Mucosa of descending colon (tissue), 3 donors: ENCODE measurements around the gene NT5DC1. TPM values are rescaled to one million over a fixed set of nuclear protein-coding genes. Genes with fewer than 3 reads are reported as not detected.

Experiments
- ATAC-seq: fragments of 200-7000 bp; cut with Tn5 transposase; one replicate; pipeline ENCODE4 v1.9.1; 2020; ENCODE audit warnings: mild to moderate bottlenecking, moderate library complexity
- DNase-seq, 3 donors: peaks; one replicate each; pipeline ENCODE4 v3.0.0-alpha.2; 2020
- H3K36me3 ChIP-seq: fragments of 200-600 bp; one replicate; pipeline ENCODE4 v1.8.0; 2021; ENCODE audit warnings: low read depth, mild to moderate bottlenecking
- H3K4me1 ChIP-seq: fragments of 200-600 bp; one replicate; pipeline ENCODE4 v1.8.0; 2021; ENCODE audit warnings: low read depth, mild to moderate bottlenecking
- H3K4me3 ChIP-seq: fragments of 200-600 bp; one replicate; pipeline ENCODE4 v1.8.0; 2021; ENCODE audit warnings: mild to moderate bottlenecking
- H3K9me3 ChIP-seq: fragments of 200-600 bp; one replicate; pipeline ENCODE4 v1.8.0; 2021; ENCODE audit warnings: mild to moderate bottlenecking
- intact Hi-C, 2 donors: fragments of 100-400 bp; cut with DNase I in 1 of 2; cut with micrococcal nuclease in 1 of 2; formaldehyde crosslinking; loops; one replicate each; pipeline versions ENCODE4 v1.11.0 to v1.11.1; 2022; cut with DNase I, micrococcal nuclease
- total RNA-seq, 3 donors: library from RNA; stranded (reverse); fragmentation: NEBNext Ultra II Directional in 2 of 3; extraction: Animal tissue kit (Norgen Biotek cat#: 25700) in 2 of 3; gene quantifications; one replicate each; pipeline versions ENCODE4 v1.2.1 to v1.2.4, GENCODE V29; 2021 to 2023
- TF ChIP-seq, protein P1 (sequence below): fragments of 200-600 bp; IDR thresholded peaks from one replicate; pipeline ENCODE4 v1.8.0; 2022; ENCODE audit warnings: antibody characterized with exemption, mild to moderate bottlenecking
- donor health status: DM: no; HTN: no; CAD: no; lungs with moderate emphysema.
- donor health status: DM: no; HTN: no; CAD: no.
- donor health status: DM: no; HTN: yes; CAD: no.

The NT5DC1 gene
- total RNA-seq, 3 donors from 2014 or later: 32.6 to 49.6 (median 43.2) TPM

GRCh38 chr6:116166369-116166768, 65.7 kb downstream of the NT5DC1 start:
- ATAC-seq (no peak), DNase-seq (no peak)
- H3K4me1 ChIP-seq: no peaks in the 10 kb centered on the region
- intact Hi-C loops: no loop called here
- H3K4me3 ChIP-seq: no peak overlapping the region
- TF ChIP-seq, protein P1, sequence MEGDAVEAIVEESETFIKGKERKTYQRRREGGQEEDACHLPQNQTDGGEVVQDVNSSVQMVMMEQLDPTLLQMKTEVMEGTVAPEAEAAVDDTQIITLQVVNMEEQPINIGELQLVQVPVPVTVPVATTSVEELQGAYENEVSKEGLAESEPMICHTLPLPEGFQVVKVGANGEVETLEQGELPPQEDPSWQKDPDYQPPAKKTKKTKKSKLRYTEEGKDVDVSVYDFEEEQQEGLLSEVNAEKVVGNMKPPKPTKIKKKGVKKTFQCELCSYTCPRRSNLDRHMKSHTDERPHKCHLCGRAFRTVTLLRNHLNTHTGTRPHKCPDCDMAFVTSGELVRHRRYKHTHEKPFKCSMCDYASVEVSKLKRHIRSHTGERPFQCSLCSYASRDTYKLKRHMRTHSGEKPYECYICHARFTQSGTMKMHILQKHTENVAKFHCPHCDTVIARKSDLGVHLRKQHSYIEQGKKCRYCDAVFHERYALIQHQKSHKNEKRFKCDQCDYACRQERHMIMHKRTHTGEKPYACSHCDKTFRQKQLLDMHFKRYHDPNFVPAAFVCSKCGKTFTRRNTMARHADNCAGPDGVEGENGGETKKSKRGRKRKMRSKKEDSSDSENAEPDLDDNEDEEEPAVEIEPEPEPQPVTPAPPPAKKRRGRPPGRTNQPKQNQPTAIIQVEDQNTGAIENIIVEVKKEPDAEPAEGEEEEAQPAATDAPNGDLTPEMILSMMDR: no peak
- H3K36me3 ChIP-seq: no peaks in the 10 kb centered on the region
- peaks cover 4% of the 10 kb centered on the region for H3K9me3 ChIP-seq

- no peak for ATAC-seq
- no peaks in the 10 kb centered on the region for H3K36me3 ChIP-seq
- H3K4me1 ChIP-seq: no peaks in the 10 kb centered on the region
- no peak for DNase-seq
- TF ChIP-seq, protein P1: no peak
- no peak overlapping the region for H3K4me3 ChIP-seq
- intact Hi-C loops: no loop called here
- H3K9me3 ChIP-seq: peaks cover 4% of the 10 kb centered on the region
These were observed 67.5 kb downstream of the NT5DC1 start for GRCh38 chr6:116168148-116168547.

- DNase-seq: no peak
- Histone ChIP-seq H3K4me3 (no peak overlapping the region), H3K9me3 (peaks cover 8% of the 10 kb centered on the region), H3K4me1 (no peaks in the 10 kb centered on the region), H3K36me3 (no peaks in the 10 kb centered on the region)
- TF ChIP-seq, protein P1: no peak
- intact Hi-C loops: no loop called here
- ATAC-seq: no peak
These were observed 69.2 kb downstream of the NT5DC1 start for GRCh38 chr6:116169880-116170279.

- no peaks in the 10 kb centered on the region for H3K36me3 ChIP-seq
- no peaks in the 10 kb centered on the region for H3K4me1 ChIP-seq
- H3K4me3 ChIP-seq: no peak overlapping the region
- intact Hi-C loops: no loop called here
- peaks cover 14% of the 10 kb centered on the region for H3K9me3 ChIP-seq
- no peak for ATAC-seq
- TF ChIP-seq, protein P1: no peak
- DNase-seq: no peak
These were observed 69.9 kb downstream of the NT5DC1 start for GRCh38 chr6:116170358-116171057.

GRCh38 chr6:116173928-116174327, 73.3 kb downstream of the NT5DC1 start:
- ATAC-seq (no peak), DNase-seq (no peak)
- Histone ChIP-seq H3K4me3 (no peak overlapping the region), H3K9me3 (peaks cover 14% of the 10 kb centered on the region), H3K36me3 (no peaks in the 10 kb centered on the region), H3K4me1 (no peaks in the 10 kb centered on the region)
- TF ChIP-seq, protein P1: no peak
- intact Hi-C loops: no loop called here
